H1 (cell line): ENCODE measurements around the gene VRK2. TPM values are rescaled to one million over a fixed set of nuclear protein-coding genes. Genes with fewer than 3 reads are reported as not detected.

Experiments
- CTCF ChIA-PET: fragments of 300-600 bp; sonication (Branson Sonifier 250); formaldehyde crosslinking; loops from one replicate; lab custom pipeline; 2021; ENCODE audit not compliant: partially characterized antibody; lab: Charles Lee
- POLR2A ChIA-PET: fragments of 300-600 bp; sonication (Branson Sonifier 250); formaldehyde crosslinking; loops from one replicate; lab custom pipeline; 2021; ENCODE audit warnings: inconsistent platforms; ENCODE audit not compliant: partially characterized antibody; lab: Charles Lee
- DNase-seq, 2 experiments: peaks; one replicate each; pipeline versions ENCODE4 v3.0.0 to v3.0.0-alpha.2; 2010 to 2022; ENCODE audit warnings: low spot score in 2 of 2, low read depth in 1 of 2, mixed read lengths in 1 of 2
- FAIRE-seq: peaks from 2 replicates; lab custom pipeline; 2011; peaks lifted over from hg19 to GRCh38; lab: Jason Lieb, UNC
- H2AFZ ChIP-seq: 2 replicates; pipeline ENCODE4 v1.8.1; 2012; ENCODE audit warnings: low read length, inconsistent platforms
- H2AK5ac ChIP-seq: 2 replicates; pipeline ENCODE4 v1.6.1; 2013; ENCODE audit warnings: low read depth, low read length
- H2BK120ac ChIP-seq: replicated peaks from 2 replicates; pipeline ENCODE3; 2013; ENCODE audit warnings: low read depth, low read length, inconsistent platforms
- H2BK12ac ChIP-seq: 2 replicates; pipeline ENCODE4 v1.6.1; 2013; ENCODE audit warnings: low read depth, low read length
- H2BK15ac ChIP-seq: 2 replicates; pipeline ENCODE4 v1.6.1; 2013; ENCODE audit warnings: low read length
- H2BK20ac ChIP-seq: 2 replicates; pipeline ENCODE4 v1.6.1; 2013; ENCODE audit warnings: low read length
- H2BK5ac ChIP-seq: 2 replicates; pipeline ENCODE4 v1.6.1; 2013; ENCODE audit warnings: low read depth, low read length
- H3K14ac ChIP-seq: 2 replicates; pipeline ENCODE4 v1.6.1; 2013; ENCODE audit warnings: inconsistent platforms; ENCODE audit not compliant: insufficient read length
- H3K18ac ChIP-seq: 2 replicates; pipeline ENCODE4 v1.6.1; 2013; ENCODE audit warnings: low read length; ENCODE audit errors: extremely low read depth
- H3K23ac ChIP-seq: 2 replicates; pipeline ENCODE4 v1.6.1; 2013; ENCODE audit warnings: inconsistent platforms; ENCODE audit not compliant: insufficient read length
- H3K23me2 ChIP-seq: 2 replicates; pipeline ENCODE4 v1.6.1; 2013; ENCODE audit warnings: low read depth, low read length
- H3K27ac ChIP-seq: 2 replicates; pipeline ENCODE4 v1.6.1; 2011; ENCODE audit warnings: low read depth, low read length, inconsistent platforms
- H3K27me3 ChIP-seq, 4 experiments: replicated peaks in 1 of 4; 1 replicate in 1 of 4; 2 replicates in 3 of 4; pipeline versions ENCODE4 v1.6.1 to v1.8.1; 2011 to 2013; ENCODE audit warnings: low read length in 3 of 4, mild to moderate bottlenecking in 3 of 4, inconsistent platforms in 2 of 4, mixed read lengths in 2 of 4, moderate library complexity in 1 of 4; ENCODE audit not compliant: control insufficient read depth in 3 of 4, insufficient read depth in 3 of 4; ENCODE audit errors: extremely low read depth in 1 of 4
- H3K36me3 ChIP-seq, 4 experiments: 2 replicates each; pipeline versions ENCODE4 v1.6.1 to v1.8.1; 2011 to 2013; ENCODE audit warnings: mild to moderate bottlenecking in 4 of 4, low read length in 3 of 4, moderate library complexity in 2 of 4, control low read depth in 1 of 4, inconsistent platforms in 1 of 4; ENCODE audit not compliant: insufficient read depth in 4 of 4, control insufficient read depth in 2 of 4
- H3K4ac ChIP-seq: replicated peaks from 2 replicates; pipeline ENCODE3; 2013; ENCODE audit warnings: low read length, low read depth, mixed read lengths, inconsistent platforms; ENCODE audit not compliant: insufficient read length
- H3K4me1 ChIP-seq, 4 experiments: replicated peaks in 1 of 4; 1 replicate in 1 of 4; 2 replicates in 3 of 4; pipeline versions ENCODE4 v1.6.1 to v1.8.1; 2011 to 2013; ENCODE audit warnings: low read length in 3 of 4, inconsistent platforms in 2 of 4, mixed read lengths in 1 of 4; ENCODE audit not compliant: insufficient read depth in 4 of 4, control insufficient read depth in 3 of 4
- H3K4me2 ChIP-seq, 2 experiments: 2 replicates each; pipeline versions ENCODE4 v1.6.1 to v1.8.1; 2011 to 2013; ENCODE audit warnings: low read depth in 2 of 2, low read length in 2 of 2, control low read depth in 1 of 2, inconsistent platforms in 1 of 2, mild to moderate bottlenecking in 1 of 2; ENCODE audit not compliant: insufficient read depth in 1 of 2
- H3K4me3 ChIP-seq, 4 experiments: fragments of 200-600, 300-600 bp in 1 of 4; sonication (generic), shearing (Covaris generic), sonication (Bioruptor Twin) in 1 of 4; 2 replicates each; pipeline versions ENCODE4 v1.5.1 to v1.8.1; 2011 to 2016; ENCODE audit warnings: low read length in 4 of 4, low read depth in 3 of 4, control low read depth in 2 of 4, inconsistent platforms in 2 of 4, mild to moderate bottlenecking in 2 of 4, mixed read lengths in 1 of 4, moderate library complexity in 1 of 4; ENCODE audit not compliant: insufficient read depth in 2 of 4; ENCODE audit errors: extremely low read depth in 1 of 4
- H3K56ac ChIP-seq: replicated peaks from 2 replicates; pipeline ENCODE3; 2013; ENCODE audit warnings: low read depth, mild to moderate bottlenecking, mixed read lengths, low read length, inconsistent platforms; ENCODE audit not compliant: insufficient read length
- H3K79me1 ChIP-seq: 2 replicates; pipeline ENCODE4 v1.6.1; 2013; ENCODE audit warnings: low read depth, low read length, control low read depth
- H3K79me2 ChIP-seq, 2 experiments: 2 replicates each; pipeline versions ENCODE4 v1.6.1 to v1.8.1; 2012 to 2013; ENCODE audit warnings: low read length in 2 of 2, mild to moderate bottlenecking in 2 of 2, inconsistent platforms in 1 of 2; ENCODE audit not compliant: insufficient read depth in 2 of 2, control insufficient read depth in 1 of 2
- H3K9ac ChIP-seq, 4 experiments: replicated peaks in 1 of 4; 1 replicate in 1 of 4; 2 replicates in 3 of 4; pipeline versions ENCODE4 v1.6.1 to v1.8.1; 2011 to 2013; ENCODE audit warnings: low read depth in 3 of 4, low read length in 3 of 4, control low read depth in 2 of 4, mild to moderate bottlenecking in 2 of 4, moderate library complexity in 2 of 4, inconsistent platforms in 1 of 4; ENCODE audit errors: extremely low read depth in 1 of 4
- H3K9me3 ChIP-seq, 2 experiments: 2 replicates each; pipeline versions ENCODE4 v1.6.1 to v1.8.1; 2012 to 2013; ENCODE audit warnings: mild to moderate bottlenecking in 2 of 2, moderate library complexity in 2 of 2, control low read depth in 1 of 2, inconsistent platforms in 1 of 2, low read depth in 1 of 2, low read length in 1 of 2, mixed read lengths in 1 of 2; ENCODE audit not compliant: insufficient read depth in 2 of 2
- H4K20me1 ChIP-seq, 2 experiments: replicated peaks in 1 of 2; 2 replicates each; pipeline versions ENCODE3 to v1.8.1; 2011 to 2013; ENCODE audit warnings: inconsistent platforms in 2 of 2, low read length in 2 of 2, mild to moderate bottlenecking in 1 of 2; ENCODE audit not compliant: insufficient read depth in 2 of 2, control insufficient read depth in 1 of 2
- H4K5ac ChIP-seq: 2 replicates; pipeline ENCODE4 v1.6.1; 2013; ENCODE audit warnings: low read length, low read depth, mixed read lengths, inconsistent platforms; ENCODE audit not compliant: insufficient read length
- H4K8ac ChIP-seq: 2 replicates; pipeline ENCODE4 v1.8.0; 2013; ENCODE audit warnings: mild to moderate bottlenecking, moderate library complexity, low read length, inconsistent platforms; ENCODE audit not compliant: insufficient read depth; ENCODE audit errors: extremely low read depth
- H4K91ac ChIP-seq: replicated peaks from 2 replicates; pipeline ENCODE3; 2013; ENCODE audit warnings: low read length, mixed read lengths, inconsistent platforms; ENCODE audit not compliant: insufficient read length
- BCL11A ChIP-seq, 2 experiments: IDR thresholded peaks; one replicate each; pipeline ENCODE4 v1.6.1; 2011; ENCODE audit warnings: low read depth in 2 of 2, low read length in 2 of 2, mild to moderate bottlenecking in 2 of 2
- JUND ChIP-seq: IDR thresholded peaks from 2 replicates; pipeline ENCODE4 v1.6.1; 2011; ENCODE audit warnings: mild to moderate bottlenecking, improper control_type of control experiment, low read length
- NRF1 ChIP-seq: IDR thresholded peaks from 2 replicates; pipeline ENCODE4 v1.6.1; 2011; ENCODE audit warnings: mild to moderate bottlenecking, low read depth, low read length, improper control_type of control experiment
- SIX5 ChIP-seq: IDR thresholded peaks from 2 replicates; pipeline ENCODE4 v1.6.1; 2011; ENCODE audit warnings: mild to moderate bottlenecking, low read depth, low read length
- SRF ChIP-seq: IDR thresholded peaks from 2 replicates; pipeline ENCODE4 v1.6.1; 2011; ENCODE audit warnings: mild to moderate bottlenecking, low read depth, low read length, moderate library complexity
- ZNF274 ChIP-seq: IDR thresholded peaks from 2 replicates; pipeline ENCODE4 v1.7.0; 2012; ENCODE audit warnings: low read length, borderline replicate concordance; ENCODE audit errors: extremely low read depth
- WGBS, 2 experiments: shearing (Covaris generic) in 1 of 2; methylation state at CpG; one replicate each; pipeline versions ENCODE4 v1.1.6 to v1.1.7; 2013 to 2015; ENCODE audit warnings: low lambda C conversion rate in 2 of 2, mixed read lengths in 2 of 2, inconsistent platforms in 1 of 2, low coverage in 1 of 2, missing lambda C conversion rate in 1 of 2; ENCODE audit not compliant: insufficient replicate concordance in 2 of 2, insufficient coverage in 1 of 2, insufficient read length in 1 of 2; ENCODE audit errors: extremely low coverage in 1 of 2, missing lambda C conversion rate in 1 of 2; 5-methylcytosine and 5-hydroxymethylcytosine counted together
- polyA plus RNA-seq, 7 experiments: library from polyadenylated mRNA; depleted of rRNA in 3 of 7; stranded (reverse) in 5 of 7; unstranded in 2 of 7; fragments of >200 nt in 5 of 7; fragments of 200-250 nt in 2 of 7; gene quantifications; 1 replicate in 5 of 7; 2 replicates in 1 of 7; 4 replicates in 1 of 7; pipeline versions ENCODE4 v1.2.1 to v1.2.3, GENCODE V29; 2011 to 2013; ENCODE audit warnings: missing spikeins in 2 of 7, mixed read lengths in 2 of 7
- total RNA-seq: library from RNA; stranded (reverse); fragmentation: NEBNext Ultra II Directional; extraction: Animal tissue kit (Norgen Biotek cat#: 25700); gene quantifications from 2 replicates; pipeline ENCODE4 v1.2.1, GENCODE V29; 2021

The VRK2 gene
- total and polyA plus RNA-seq, 2 of the 8 experiments (the other 6 are each of a cell fraction or from before 2014, with no cell fraction given): 7.6 to 27.8 TPM

GRCh38 chr2:58186501-58186900, 139.9 kb downstream of the VRK2 start:
- H3K56ac ChIP-seq: no peak overlapping the region
- H2BK20ac ChIP-seq: no peak overlapping the region
- no peak overlapping the region for H3K4ac ChIP-seq
- no peaks in the 10 kb centered on the region for H3K79me1 ChIP-seq
- H3K27ac ChIP-seq: no peak overlapping the region
- no peaks in the 10 kb centered on the region for H3K9me3 ChIP-seq
- no peak overlapping the region for H2AK5ac ChIP-seq
- H3K4me3 ChIP-seq: no peak overlapping the region
- no peaks in the 10 kb centered on the region for H3K23me2 ChIP-seq
- no peaks in the 10 kb centered on the region for H3K4me1 ChIP-seq
- DNase-seq (no peak), FAIRE-seq (no peak)
- no peak overlapping the region for H2AFZ ChIP-seq
- ChIA-PET CTCF (no interaction called here), POLR2A (interaction anchor here (1.4 kb wide), 1 partner anchor 44 kb away, joined by 3 read pairs; no protein-coding TSS in a partner anchor)
- no peaks in the 10 kb centered on the region for H3K79me2 ChIP-seq
- H3K18ac ChIP-seq: no peak overlapping the region
- H4K5ac ChIP-seq: no peak overlapping the region
- H3K14ac ChIP-seq: no peak overlapping the region
- H4K91ac ChIP-seq: no peak overlapping the region
- H3K27me3 ChIP-seq: no peaks in the 10 kb centered on the region
- no peak for TF ChIP-seq BCL11A (IDR thresholded peaks at IDR 0.05; ENCODE audit: low read depth in 2 of 2, low read length in 2 of 2)
- TF ChIP-seq SIX5: no peak
- TF ChIP-seq NRF1: no peak
- TF ChIP-seq SRF: no peak
- TF ChIP-seq JUND: no peak
- TF ChIP-seq ZNF274: no peak
- no peak overlapping the region for H3K9ac ChIP-seq
- H4K8ac ChIP-seq: no peak overlapping the region
- 73% methylated on average over 4 of the region's 4 CpGs; no CpG with 5 or more reads in 1 of the 2 experiments for WGBS, 2 experiments
- no peak overlapping the region for H2BK120ac ChIP-seq
- peaks cover 0 to 22% (median 8%) of the 10 kb centered on the region in 4 experiments; a peak in 6 of 8 replicates for H3K36me3 ChIP-seq
- no peak overlapping the region for H2BK5ac ChIP-seq
- no peak overlapping the region for H3K4me2 ChIP-seq
- no peak overlapping the region for H3K23ac ChIP-seq
- no peak overlapping the region for H2BK12ac ChIP-seq
- H4K20me1 ChIP-seq: no peaks in the 10 kb centered on the region
- no peak overlapping the region for H2BK15ac ChIP-seq
